GM12872 (cell line): Measurements from ENCODE around the gene RWDD2A.

Source experiments
- TF ChIP-seq, protein P1 (sequence below): IDR thresholded peaks from 3 replicates; pipeline ENCODE4 v1.5.1; 2011; ENCODE audit warnings: low read depth, mild to moderate bottlenecking, low read length, moderate library complexity; ENCODE audit not compliant: insufficient read depth

Gene RWDD2A

DNA sequence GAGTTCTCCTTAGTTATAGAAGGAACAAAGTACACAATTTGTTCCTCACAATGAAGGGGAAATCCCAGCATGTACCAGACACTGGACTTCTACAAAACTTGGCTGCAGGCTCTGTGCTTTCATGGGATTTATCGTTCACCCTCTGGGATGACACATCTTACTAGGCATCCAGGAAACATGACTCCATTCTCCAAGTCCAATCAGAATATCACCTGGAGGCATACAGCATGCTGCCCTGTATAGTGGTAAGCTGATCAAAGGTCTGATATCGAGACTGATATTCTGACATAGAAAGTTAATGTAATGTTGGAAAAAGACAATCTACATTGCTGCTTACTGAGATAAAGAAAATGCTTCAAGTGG lies 6.7 kb downstream of the RWDD2A start:
- TF ChIP-seq, protein P1, sequence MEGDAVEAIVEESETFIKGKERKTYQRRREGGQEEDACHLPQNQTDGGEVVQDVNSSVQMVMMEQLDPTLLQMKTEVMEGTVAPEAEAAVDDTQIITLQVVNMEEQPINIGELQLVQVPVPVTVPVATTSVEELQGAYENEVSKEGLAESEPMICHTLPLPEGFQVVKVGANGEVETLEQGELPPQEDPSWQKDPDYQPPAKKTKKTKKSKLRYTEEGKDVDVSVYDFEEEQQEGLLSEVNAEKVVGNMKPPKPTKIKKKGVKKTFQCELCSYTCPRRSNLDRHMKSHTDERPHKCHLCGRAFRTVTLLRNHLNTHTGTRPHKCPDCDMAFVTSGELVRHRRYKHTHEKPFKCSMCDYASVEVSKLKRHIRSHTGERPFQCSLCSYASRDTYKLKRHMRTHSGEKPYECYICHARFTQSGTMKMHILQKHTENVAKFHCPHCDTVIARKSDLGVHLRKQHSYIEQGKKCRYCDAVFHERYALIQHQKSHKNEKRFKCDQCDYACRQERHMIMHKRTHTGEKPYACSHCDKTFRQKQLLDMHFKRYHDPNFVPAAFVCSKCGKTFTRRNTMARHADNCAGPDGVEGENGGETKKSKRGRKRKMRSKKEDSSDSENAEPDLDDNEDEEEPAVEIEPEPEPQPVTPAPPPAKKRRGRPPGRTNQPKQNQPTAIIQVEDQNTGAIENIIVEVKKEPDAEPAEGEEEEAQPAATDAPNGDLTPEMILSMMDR: no peak

DNA sequence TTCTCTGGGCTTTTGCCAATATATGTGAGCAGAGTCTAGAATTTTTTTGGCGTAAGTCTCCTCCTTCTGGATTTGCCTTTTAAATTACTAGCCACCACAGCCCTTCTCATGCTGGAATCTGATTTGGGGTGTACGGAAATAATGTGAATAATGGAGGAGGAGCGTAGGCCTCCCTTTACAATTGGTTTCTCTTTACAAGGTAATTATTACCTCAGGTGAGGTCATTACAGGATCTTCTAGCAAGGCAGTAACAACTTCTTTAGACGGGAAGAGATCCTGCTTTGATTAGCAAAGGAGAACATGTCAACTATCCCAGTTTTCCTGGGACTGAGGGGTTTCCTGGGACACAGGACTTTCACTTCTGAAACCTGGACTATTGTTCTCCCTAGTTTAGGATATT lies 8.9 kb downstream of the RWDD2A start:
- TF ChIP-seq, protein P1: no peak

DNA sequence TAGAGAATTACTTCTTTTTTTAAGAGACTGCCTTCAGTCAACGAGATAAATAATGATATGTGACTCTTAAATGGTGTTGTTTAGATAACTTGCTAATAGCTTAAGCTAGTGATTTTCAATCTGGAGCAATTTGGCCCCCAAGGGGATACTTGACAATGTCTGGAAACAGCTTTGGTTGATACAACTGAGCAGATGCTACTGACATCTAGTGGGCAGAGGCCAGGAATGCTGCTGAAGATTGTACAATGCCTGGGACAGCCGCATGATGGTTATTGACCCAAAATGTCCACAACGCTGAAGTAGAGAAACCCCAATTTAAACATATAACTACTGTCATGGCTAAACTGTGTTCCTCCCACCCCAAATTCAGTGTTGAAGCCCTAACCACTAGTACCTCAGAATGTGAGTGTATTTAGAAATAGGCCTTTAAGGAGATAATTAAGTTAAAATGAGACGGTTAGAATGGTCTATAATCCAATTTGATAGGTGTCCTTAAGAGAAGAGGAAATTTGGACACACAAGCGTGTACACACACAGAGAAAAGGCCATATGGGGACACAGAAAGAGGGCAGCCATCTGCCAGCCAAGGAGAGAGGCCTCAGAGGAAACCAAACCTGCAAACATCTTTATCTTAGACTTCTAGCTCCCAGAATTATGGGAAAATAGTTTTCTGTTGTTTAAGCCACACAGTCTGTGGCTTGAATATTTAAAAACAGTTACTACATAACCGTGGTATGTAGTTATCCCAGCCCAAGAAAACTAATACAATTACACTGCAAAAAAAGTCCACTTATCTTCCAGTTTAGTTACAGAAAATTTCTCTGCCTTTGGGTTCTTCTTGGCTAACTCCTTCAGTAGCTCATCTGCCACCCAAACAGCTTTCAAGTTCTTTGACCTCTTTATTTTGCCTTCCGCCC lies 22.2 kb downstream of the RWDD2A start:
- TF ChIP-seq, protein P1: peak; percentile 89

DNA sequence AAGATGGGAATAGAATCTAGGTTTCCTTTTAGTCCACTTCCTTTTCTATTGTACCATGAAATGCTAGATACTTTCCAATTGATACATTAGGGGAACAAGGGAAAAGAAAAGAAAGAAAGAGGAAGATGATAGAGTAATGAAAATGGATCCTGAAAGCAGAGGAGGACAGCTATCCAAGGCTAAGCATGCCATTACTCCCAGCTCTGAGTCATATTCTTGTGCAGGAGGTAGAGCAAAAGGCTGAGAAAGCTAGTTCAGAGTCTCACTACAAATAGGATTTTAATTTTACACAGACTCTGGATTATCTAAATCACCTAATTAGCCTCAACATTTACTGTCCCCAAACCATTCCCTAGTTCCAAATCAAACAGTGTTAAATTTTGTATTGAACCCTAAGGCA lies 23.6 kb downstream of the RWDD2A start:
- TF ChIP-seq, protein P1: no peak

DNA sequence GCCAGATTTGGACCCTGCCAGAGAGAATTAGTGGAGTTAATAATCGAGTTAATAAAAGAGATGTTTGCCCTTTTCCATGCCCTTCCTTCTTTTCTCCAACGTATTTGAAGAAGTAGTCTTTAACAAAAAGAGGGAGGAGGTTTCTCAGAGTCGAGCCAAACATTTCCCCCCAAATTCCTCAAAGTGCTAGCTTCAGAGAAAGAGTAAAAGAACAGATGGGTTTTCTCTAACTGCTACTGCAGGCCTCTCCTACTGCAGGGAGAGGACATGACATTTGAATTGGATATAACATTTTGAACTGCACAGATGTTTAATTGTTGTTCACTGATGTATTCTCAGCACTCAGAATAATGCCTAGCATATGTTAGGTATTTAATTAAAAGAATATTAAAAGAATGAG lies 25.5 kb downstream of the RWDD2A start:
- TF ChIP-seq, protein P1: no peak

DNA sequence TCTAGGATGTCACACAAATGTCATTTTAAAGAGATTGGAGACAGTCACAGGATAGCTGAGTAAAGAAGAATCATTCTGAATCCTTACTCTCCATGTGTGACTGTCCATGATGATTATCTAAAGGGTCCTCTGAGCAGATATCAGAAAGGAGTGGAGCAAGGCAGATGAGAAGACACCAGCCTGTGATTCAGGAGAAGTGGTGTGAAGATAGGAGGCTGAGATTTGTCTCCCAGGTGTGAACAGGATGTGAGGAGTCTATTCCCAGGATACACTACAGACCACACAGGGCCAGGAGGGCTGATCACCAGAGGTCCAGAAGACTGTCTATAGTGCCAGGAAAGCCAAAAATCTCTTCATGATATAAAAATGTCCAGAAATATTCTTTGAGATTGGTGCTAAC lies 27.0 kb downstream of the RWDD2A start:
- TF ChIP-seq, protein P1: no peak

DNA sequence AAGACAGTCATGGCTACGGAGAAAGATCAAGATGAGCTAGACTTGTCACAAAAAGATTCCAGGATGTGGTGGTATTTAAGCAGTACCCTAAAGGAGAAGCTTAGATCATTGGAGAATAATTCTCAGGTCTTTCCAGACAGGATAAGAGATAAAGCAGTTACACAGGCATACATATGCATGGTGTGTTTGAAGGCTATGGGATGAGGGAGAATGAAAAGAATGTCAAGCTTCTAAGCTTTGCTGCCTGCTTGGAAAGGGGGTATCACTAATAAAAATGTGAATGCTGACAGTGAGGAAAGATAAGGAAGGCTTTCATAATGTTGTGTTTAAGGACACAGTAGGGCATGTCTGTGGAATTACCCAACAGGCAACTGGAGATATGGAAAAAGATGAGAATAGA lies 28.1 kb downstream of the RWDD2A start:
- TF ChIP-seq, protein P1: no peak
